Adrenal gland (tissue), 5 donors: ENCODE results near the gene TEX44.

ENCODE experiments used
- CTCF ChIP-seq, 6 experiments: fragments of 450-650 bp in 4 of 6; fragments of 200-600 bp in 2 of 6; sonication (generic) in 1 of 6; IDR thresholded peaks; 1 replicate in 5 of 6; 2 replicates in 1 of 6; pipeline versions ENCODE4 v1.5.1 to v1.8.0; 2016 to 2021; ENCODE audit warnings: antibody characterized with exemption in 6 of 6, mild to moderate bottlenecking in 2 of 6, moderate library complexity in 1 of 6
- POLR2A ChIP-seq, 2 donors: fragments of 450-650 bp; IDR thresholded peaks; one replicate each; pipeline ENCODE4 v1.6.1; 2017; ENCODE audit warnings: antibody characterized with exemption in 2 of 2, mild to moderate bottlenecking in 2 of 2, moderate library complexity in 1 of 2
- donor health status: DM: no; HTN: no; CAD: no.

GRCh38 chr2:231640241-231640640 lies 47.6 kb downstream of the TEX44 start:
- TF ChIP-seq CTCF (IDR thresholded peaks at IDR 0.05) = no peak
- no peak for TF ChIP-seq POLR2A (IDR thresholded peaks at IDR 0.05)
